ENCODE measurements around the gene SH2B2. TPM values are rescaled to one million over a fixed set of nuclear protein-coding genes. Genes with fewer than 3 reads are reported as not detected.

Gene SH2B2
- polyA plus RNA-seq, 1 donor from 2014 or later: 27.3 TPM

DNA sequence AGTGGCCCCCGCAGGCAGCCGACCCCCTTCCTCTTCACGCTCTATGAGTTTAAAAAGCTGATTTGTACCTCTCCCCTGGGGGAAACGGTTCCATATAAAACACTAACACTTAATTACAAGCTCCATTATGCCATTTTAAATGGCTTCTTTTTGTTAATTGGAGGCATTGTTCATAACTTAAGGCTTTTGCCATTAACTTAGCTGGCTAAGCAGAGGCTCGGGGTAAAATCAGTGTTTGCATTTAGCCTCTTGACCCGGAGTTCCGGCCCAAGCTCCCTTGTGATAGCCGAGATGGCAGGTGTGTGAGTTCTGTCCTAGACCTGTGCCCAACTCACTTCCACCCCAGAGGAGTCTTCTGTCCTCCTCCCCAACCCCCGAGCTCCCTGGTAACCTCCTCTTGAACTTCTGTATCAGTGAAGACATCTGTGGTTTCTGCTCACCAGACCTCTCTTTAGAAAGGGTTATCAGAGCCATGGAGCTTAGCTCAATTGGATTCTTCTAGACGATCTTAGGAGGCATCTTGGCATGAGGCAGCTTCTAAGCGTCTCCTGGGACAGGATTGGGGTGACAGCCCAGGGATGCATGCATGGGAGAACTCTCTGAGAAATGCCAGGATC lies 34.2 kb upstream of the SH2B2 start:
- Histone ChIP-seq H3K4me3 (ENCODE audit: low read length) (no peak overlapping the region), H3K36me3 (ENCODE audit: insufficient read depth, low read length) (no peaks in the 10 kb centered on the region), H3K27ac (ENCODE audit: low read length) (no peak overlapping the region), H3K9me3 (ENCODE audit: low read length) (no peaks in the 10 kb centered on the region), H3F3A (ENCODE audit: insufficient read depth, low read length, poor library complexity, severe bottlenecking) (no peaks in the 10 kb centered on the region), H3K4me2 (ENCODE audit: low read length) (no peak overlapping the region), H3K27me3 (ENCODE audit: insufficient read depth, low read depth, low read length) (no peaks in the 10 kb centered on the region), H3K9ac (ENCODE audit: low read length) (no peak overlapping the region), H3K79me2 (replicated peaks; ENCODE audit: insufficient read depth, low read length) (no peaks in the 10 kb centered on the region), H2AFZ (ENCODE audit: low read depth, low read length) (no peak overlapping the region), H3K9me2 (ENCODE audit: insufficient read depth, low read length) (no peaks in the 10 kb centered on the region), H4K20me1 (ENCODE audit: insufficient read depth) (no peaks in the 10 kb centered on the region)
- no peak for TF ChIP-seq MXI1 (conservative IDR thresholded peaks at IDR 0.05; ENCODE audit: poor library complexity, severe bottlenecking)
- no peak for TF ChIP-seq SMC3 (conservative IDR thresholded peaks at IDR 0.05; ENCODE audit: poor library complexity)
- TF ChIP-seq, protein P1, sequence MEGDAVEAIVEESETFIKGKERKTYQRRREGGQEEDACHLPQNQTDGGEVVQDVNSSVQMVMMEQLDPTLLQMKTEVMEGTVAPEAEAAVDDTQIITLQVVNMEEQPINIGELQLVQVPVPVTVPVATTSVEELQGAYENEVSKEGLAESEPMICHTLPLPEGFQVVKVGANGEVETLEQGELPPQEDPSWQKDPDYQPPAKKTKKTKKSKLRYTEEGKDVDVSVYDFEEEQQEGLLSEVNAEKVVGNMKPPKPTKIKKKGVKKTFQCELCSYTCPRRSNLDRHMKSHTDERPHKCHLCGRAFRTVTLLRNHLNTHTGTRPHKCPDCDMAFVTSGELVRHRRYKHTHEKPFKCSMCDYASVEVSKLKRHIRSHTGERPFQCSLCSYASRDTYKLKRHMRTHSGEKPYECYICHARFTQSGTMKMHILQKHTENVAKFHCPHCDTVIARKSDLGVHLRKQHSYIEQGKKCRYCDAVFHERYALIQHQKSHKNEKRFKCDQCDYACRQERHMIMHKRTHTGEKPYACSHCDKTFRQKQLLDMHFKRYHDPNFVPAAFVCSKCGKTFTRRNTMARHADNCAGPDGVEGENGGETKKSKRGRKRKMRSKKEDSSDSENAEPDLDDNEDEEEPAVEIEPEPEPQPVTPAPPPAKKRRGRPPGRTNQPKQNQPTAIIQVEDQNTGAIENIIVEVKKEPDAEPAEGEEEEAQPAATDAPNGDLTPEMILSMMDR (IDR thresholded peaks at IDR 0.05; ENCODE audit: poor library complexity, severe bottlenecking): no peak
- TF ChIP-seq TAF1 (IDR thresholded peaks at IDR 0.05; ENCODE audit: low read depth): no peak
- no peak for TF ChIP-seq EZH2 (IDR thresholded peaks at IDR 0.05; ENCODE audit: borderline replicate concordance, insufficient read depth, low read length, poor library complexity, severe bottlenecking)
- no peak for TF ChIP-seq EP300 (conservative IDR thresholded peaks at IDR 0.05; ENCODE audit: poor library complexity, severe bottlenecking)
- no peak for TF ChIP-seq RAD21 (conservative IDR thresholded peaks at IDR 0.05)
- TF ChIP-seq POLR2AphosphoS5 (IDR thresholded peaks at IDR 0.05): no peak
- TF ChIP-seq, protein P2, sequence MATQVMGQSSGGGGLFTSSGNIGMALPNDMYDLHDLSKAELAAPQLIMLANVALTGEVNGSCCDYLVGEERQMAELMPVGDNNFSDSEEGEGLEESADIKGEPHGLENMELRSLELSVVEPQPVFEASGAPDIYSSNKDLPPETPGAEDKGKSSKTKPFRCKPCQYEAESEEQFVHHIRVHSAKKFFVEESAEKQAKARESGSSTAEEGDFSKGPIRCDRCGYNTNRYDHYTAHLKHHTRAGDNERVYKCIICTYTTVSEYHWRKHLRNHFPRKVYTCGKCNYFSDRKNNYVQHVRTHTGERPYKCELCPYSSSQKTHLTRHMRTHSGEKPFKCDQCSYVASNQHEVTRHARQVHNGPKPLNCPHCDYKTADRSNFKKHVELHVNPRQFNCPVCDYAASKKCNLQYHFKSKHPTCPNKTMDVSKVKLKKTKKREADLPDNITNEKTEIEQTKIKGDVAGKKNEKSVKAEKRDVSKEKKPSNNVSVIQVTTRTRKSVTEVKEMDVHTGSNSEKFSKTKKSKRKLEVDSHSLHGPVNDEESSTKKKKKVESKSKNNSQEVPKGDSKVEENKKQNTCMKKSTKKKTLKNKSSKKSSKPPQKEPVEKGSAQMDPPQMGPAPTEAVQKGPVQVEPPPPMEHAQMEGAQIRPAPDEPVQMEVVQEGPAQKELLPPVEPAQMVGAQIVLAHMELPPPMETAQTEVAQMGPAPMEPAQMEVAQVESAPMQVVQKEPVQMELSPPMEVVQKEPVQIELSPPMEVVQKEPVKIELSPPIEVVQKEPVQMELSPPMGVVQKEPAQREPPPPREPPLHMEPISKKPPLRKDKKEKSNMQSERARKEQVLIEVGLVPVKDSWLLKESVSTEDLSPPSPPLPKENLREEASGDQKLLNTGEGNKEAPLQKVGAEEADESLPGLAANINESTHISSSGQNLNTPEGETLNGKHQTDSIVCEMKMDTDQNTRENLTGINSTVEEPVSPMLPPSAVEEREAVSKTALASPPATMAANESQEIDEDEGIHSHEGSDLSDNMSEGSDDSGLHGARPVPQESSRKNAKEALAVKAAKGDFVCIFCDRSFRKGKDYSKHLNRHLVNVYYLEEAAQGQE (IDR thresholded peaks at IDR 0.05; ENCODE audit: borderline replicate concordance): no peak

DNA sequence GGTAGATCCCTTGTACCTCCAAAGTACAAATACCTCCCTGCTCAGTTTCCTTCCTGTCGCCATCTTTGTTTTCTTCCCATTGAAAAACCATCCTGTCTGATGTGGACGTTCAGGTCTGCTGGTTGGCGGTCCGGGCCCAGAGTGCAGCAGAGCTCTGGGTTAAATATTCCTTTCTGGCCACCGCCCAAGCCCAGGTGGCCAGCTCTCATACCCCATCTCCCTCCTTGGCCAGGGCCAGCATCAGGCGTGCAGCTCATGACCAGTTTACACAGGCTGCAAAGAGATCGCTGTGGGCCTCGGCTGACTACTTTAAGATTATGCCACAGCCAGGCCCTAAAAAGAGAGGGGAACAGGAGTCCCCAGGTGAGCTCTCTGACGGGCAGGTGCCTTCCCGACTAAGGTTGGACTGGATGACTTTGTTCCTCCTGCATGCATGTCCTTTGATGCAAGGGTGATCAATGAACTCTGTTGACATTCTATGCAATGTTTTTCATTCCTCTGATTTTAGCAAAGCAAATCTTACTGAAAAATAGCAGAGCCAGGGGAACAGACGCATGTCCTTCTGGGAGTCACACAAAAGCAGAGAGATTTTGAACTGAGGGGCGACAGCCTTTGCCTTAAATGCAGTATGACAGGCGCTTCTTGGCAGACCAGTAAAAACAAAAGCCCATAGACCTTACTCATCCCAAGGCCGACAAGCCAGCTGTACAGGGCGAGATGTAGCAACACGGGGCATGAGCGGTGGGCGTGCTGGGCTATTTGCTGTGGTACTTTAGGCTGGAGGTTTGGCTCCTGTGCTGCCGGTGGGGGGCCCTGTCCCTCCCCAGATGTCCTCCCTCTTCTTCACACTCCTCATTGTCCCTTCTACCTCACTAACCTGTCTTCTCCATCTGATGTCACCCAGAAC lies 33.3 kb upstream of the SH2B2 start:
- Histone ChIP-seq H3K4me3 (ENCODE audit: low read length) (no peak overlapping the region), H3K9me3 (ENCODE audit: low read length) (no peaks in the 10 kb centered on the region), H2AFZ (ENCODE audit: low read depth, low read length) (no peak overlapping the region), H3K4me2 (ENCODE audit: low read length) (no peak overlapping the region), H3K27me3 (ENCODE audit: insufficient read depth, low read depth, low read length) (no peaks in the 10 kb centered on the region), H3K9ac (ENCODE audit: low read length) (no peak overlapping the region), H4K20me1 (ENCODE audit: insufficient read depth) (no peaks in the 10 kb centered on the region), H3F3A (ENCODE audit: insufficient read depth, low read length, poor library complexity, severe bottlenecking) (no peaks in the 10 kb centered on the region), H3K9me2 (ENCODE audit: insufficient read depth, low read length) (no peaks in the 10 kb centered on the region), H3K36me3 (ENCODE audit: insufficient read depth, low read length) (no peaks in the 10 kb centered on the region), H3K27ac (ENCODE audit: low read length) (no peak overlapping the region), H3K79me2 (replicated peaks; ENCODE audit: insufficient read depth, low read length) (no peaks in the 10 kb centered on the region)
- TF ChIP-seq, protein P1 (IDR thresholded peaks at IDR 0.05; ENCODE audit: poor library complexity, severe bottlenecking): no peak
- TF ChIP-seq POLR2AphosphoS5 (IDR thresholded peaks at IDR 0.05) (no peak), RAD21 (conservative IDR thresholded peaks at IDR 0.05) (no peak), EZH2 (IDR thresholded peaks at IDR 0.05; ENCODE audit: borderline replicate concordance, insufficient read depth, low read length, poor library complexity, severe bottlenecking) (no peak), SMC3 (conservative IDR thresholded peaks at IDR 0.05; ENCODE audit: poor library complexity) (no peak), MXI1 (conservative IDR thresholded peaks at IDR 0.05; ENCODE audit: poor library complexity, severe bottlenecking) (no peak), EP300 (conservative IDR thresholded peaks at IDR 0.05; ENCODE audit: poor library complexity, severe bottlenecking) (no peak), TAF1 (IDR thresholded peaks at IDR 0.05; ENCODE audit: low read depth) (no peak)
- TF ChIP-seq, protein P2 (IDR thresholded peaks at IDR 0.05; ENCODE audit: borderline replicate concordance): no peak

Measured in neural cell (in vitro differentiated cells).